ENCODE results near the gene NDUFS7.

DNA sequence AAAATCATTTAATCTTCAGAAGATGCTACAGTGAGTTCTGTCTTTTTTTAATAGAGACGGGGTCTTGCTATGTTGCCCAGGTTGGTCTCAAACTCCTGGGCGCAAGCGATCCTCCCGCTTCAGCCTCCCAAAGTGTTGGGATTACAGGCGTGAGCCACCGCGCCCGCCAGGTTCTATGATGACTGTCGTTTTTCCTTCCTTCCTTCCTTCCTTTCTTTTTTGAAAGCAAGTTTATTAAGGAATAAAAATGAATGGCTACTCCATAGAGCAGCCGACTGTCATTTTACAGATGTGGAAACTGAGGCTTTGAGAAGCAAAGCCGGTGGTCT is 18.1 kb downstream of the NDUFS7 start:
- TF ChIP-seq POLR2A (IDR thresholded peaks at IDR 0.05; ENCODE audit: low read length) (no peak), GATA1 (IDR thresholded peaks at IDR 0.05; ENCODE audit: low read depth, low read length) (no peak)

Measured in erythroblast (primary cell).